B cell (primary cell): ENCODE data around the gene OS9. TPM values are rescaled to one million over a fixed set of nuclear protein-coding genes. Genes with fewer than 3 reads are reported as not detected.

Source experiments
- ATAC-seq: fragments of 200-7000 bp; cut with Tn5 transposase; one replicate; pipeline ENCODE4 v1.10.0; 2021; ENCODE audit warnings: low read depth, mild to moderate bottlenecking, moderate number of reproducible peaks, moderate library complexity
- CTCF ChIA-PET: fragments of 350-600 bp; sonication (Branson Sonifier 250); formaldehyde crosslinking; loops from one replicate; lab custom pipeline; 2021; ENCODE audit warnings: antibody characterized with exemption, inconsistent platforms; lab: Charles Lee
- POLR2A ChIA-PET: fragments of 350-600 bp; sonication (Branson Sonifier 250); formaldehyde crosslinking; loops from one replicate; lab custom pipeline; 2021; ENCODE audit warnings: antibody characterized with exemption; lab: Charles Lee
- DNase-seq: peaks from one replicate; pipeline ENCODE4 v3.0.0; 2013
- H2AFZ ChIP-seq: 2 replicates; pipeline ENCODE4 v1.6.1; 2012; ENCODE audit warnings: mild to moderate bottlenecking, low read depth, low read length; ENCODE audit not compliant: insufficient read depth, poor library complexity, severe bottlenecking
- H3K27ac ChIP-seq, 2 donors: 1 replicate in 1 of 2; 2 replicates in 1 of 2; pipeline ENCODE4 v1.5.1; 2012 to 2013; ENCODE audit warnings: low read length in 2 of 2, mild to moderate bottlenecking in 2 of 2, moderate library complexity in 1 of 2
- H3K27me3 ChIP-seq, 4 experiments: fragments of 200-600 bp in 1 of 4; sonication (generic) in 1 of 4; replicated peaks in 1 of 4; 1 replicate in 2 of 4; 2 replicates in 2 of 4; pipeline versions ENCODE4 v1.6.1 to v1.7.0; 2013 to 2016; ENCODE audit warnings: low read length in 3 of 4, mild to moderate bottlenecking in 2 of 4, mixed read lengths in 1 of 4, moderate library complexity in 1 of 4; ENCODE audit not compliant: insufficient read depth in 4 of 4, control insufficient read depth in 3 of 4; ENCODE audit errors: control extremely low read depth in 1 of 4
- H3K36me3 ChIP-seq, 2 experiments: replicated peaks in 1 of 2; 1 replicate in 1 of 2; 2 replicates in 1 of 2; pipeline versions ENCODE4 v1.6.1 to v1.7.1; 2013; ENCODE audit warnings: low read length in 1 of 2; ENCODE audit not compliant: insufficient read depth in 2 of 2, control insufficient read depth in 1 of 2; ENCODE audit errors: control extremely low read depth in 1 of 2, extremely low read depth in 1 of 2
- H3K4me1 ChIP-seq, 2 donors: fragments of 200-600 bp in 1 of 2; sonication (generic) in 1 of 2; 1 replicate in 1 of 2; 2 replicates in 1 of 2; pipeline versions ENCODE4 v1.5.1 to v1.6.1; 2013 to 2017; ENCODE audit warnings: low read length in 2 of 2; ENCODE audit not compliant: control insufficient read depth in 2 of 2, insufficient read depth in 2 of 2
- H3K4me2 ChIP-seq: replicated peaks from 2 replicates; pipeline ENCODE3; 2012; ENCODE audit warnings: mild to moderate bottlenecking, low read depth, low read length; ENCODE audit not compliant: poor library complexity, severe bottlenecking
- H3K4me3 ChIP-seq, 5 experiments: fragments of 200-600 bp in 1 of 5; sonication (generic) in 1 of 5; 1 replicate in 3 of 5; 2 replicates in 2 of 5; pipeline versions ENCODE4 v1.5.1 to v1.7.0; 2011 to 2016; ENCODE audit warnings: low read length in 4 of 5, mild to moderate bottlenecking in 4 of 5, low read depth in 2 of 5, control low read depth in 1 of 5, moderate library complexity in 1 of 5; ENCODE audit not compliant: insufficient read depth in 1 of 5; ENCODE audit errors: control extremely low read depth in 1 of 5, extremely low read depth in 1 of 5
- H3K79me2 ChIP-seq: fragments of 200-600 bp; sonication (generic); one replicate; pipeline ENCODE4 v1.6.0; 2016; ENCODE audit warnings: low read length; ENCODE audit not compliant: control insufficient read depth, insufficient read depth
- H3K9ac ChIP-seq: fragments of 200-600 bp; sonication (generic); 2 replicates; pipeline ENCODE4 v1.6.1; 2017; ENCODE audit warnings: mild to moderate bottlenecking, low read length, moderate library complexity
- H3K9me3 ChIP-seq, 3 donors: one replicate each; pipeline versions ENCODE4 v1.6.1 to v1.7.1; 2013; ENCODE audit warnings: low read length in 2 of 3; ENCODE audit not compliant: control insufficient read depth in 2 of 3, insufficient read depth in 1 of 3; ENCODE audit errors: control extremely low read depth in 1 of 3
- H4K20me1 ChIP-seq: 2 replicates; pipeline ENCODE4 v1.6.0; 2012; ENCODE audit warnings: mild to moderate bottlenecking, low read length; ENCODE audit not compliant: insufficient read depth, control insufficient read depth, poor library complexity, severe bottlenecking
- H3K27ac Mint-ChIP-seq: one replicate; pipeline ENCODE4 v1.8.0; 2021; ENCODE audit warnings: mixed read lengths
- H3K27me3 Mint-ChIP-seq: one replicate; pipeline ENCODE4 v1.8.0; 2021; ENCODE audit warnings: mixed read lengths
- H3K4me1 Mint-ChIP-seq: one replicate; pipeline ENCODE4 v1.8.0; 2021; ENCODE audit warnings: mixed read lengths
- H3K4me3 Mint-ChIP-seq: one replicate; pipeline ENCODE4 v1.8.0; 2021; ENCODE audit warnings: mixed read lengths
- H3K9me3 Mint-ChIP-seq: one replicate; pipeline ENCODE4 v1.8.0; 2022; ENCODE audit warnings: mixed read lengths; ENCODE audit not compliant: insufficient read depth
- CTCF ChIP-seq: fragments of 200-600 bp; IDR thresholded peaks from one replicate; pipeline ENCODE4 v1.8.0; 2022; ENCODE audit warnings: antibody characterized with exemption, mild to moderate bottlenecking
- EZH2 ChIP-seq: IDR thresholded peaks from 2 replicates; pipeline ENCODE4 v1.6.1; 2012; ENCODE audit warnings: borderline replicate concordance, low read depth, mild to moderate bottlenecking, moderate library complexity, low read length; ENCODE audit not compliant: insufficient read depth, poor library complexity, severe bottlenecking
- WGBS: methylation state at CpG from one replicate; pipeline ENCODE4 v1.1.5; 2013; ENCODE audit warnings: missing lambda C conversion rate; ENCODE audit not compliant: insufficient coverage; 5-methylcytosine and 5-hydroxymethylcytosine counted together
- intact Hi-C: fragments of 100-400 bp; cut with micrococcal nuclease; formaldehyde crosslinking; loops from one replicate; pipeline ENCODE4 v1.10.0; 2022
- polyA plus RNA-seq: library from polyadenylated mRNA; depleted of rRNA; stranded (reverse); fragments of >200 nt; gene quantifications from 2 replicates; pipeline ENCODE4 v1.2.3, GENCODE V29; 2012
- total RNA-seq, 2 donors: library from RNA; stranded (reverse); fragments of 120-200 nt in 1 of 2; gene quantifications; 1 replicate in 1 of 2; 2 replicates in 1 of 2; pipeline versions ENCODE4 v1.2.3 to v1.2.4, GENCODE V29; 2013 to 2022

Gene OS9
- total and polyA plus RNA-seq, 2 donors (not counting 1 experiment from before 2014, with no cell fraction given): 182 to 234 TPM

- Mint-ChIP-seq H3K4me1 (peaks cover 50% of the 10 kb centered on the region), H3K27ac (peak overlapping the region; percentile 67), H3K9me3 (no peaks in the 10 kb centered on the region), H3K27me3 (no peaks in the 10 kb centered on the region), H3K4me3 (no peak overlapping the region)
- Histone ChIP-seq H3K79me2 (peaks cover 47% of the 10 kb centered on the region), H2AFZ (no peak overlapping the region), H3K4me2 (no peak overlapping the region), H3K27ac (no peak overlapping the region), H3K4me1 (peaks cover 32 to 49% of the 10 kb centered on the region in 2 donors), H3K27me3 (no peaks in the 10 kb centered on the region), H4K20me1 (peaks cover 63% of the 10 kb centered on the region), H3K9me3 (no peaks in the 10 kb centered on the region), H3K36me3 (peaks cover 1 to 41% of the 10 kb centered on the region in 2 experiments), H3K4me3 (no peak overlapping the region), H3K9ac (no peak overlapping the region)
- TF ChIP-seq CTCF (no peak), EZH2 (no peak)
- ChIA-PET POLR2A (no interaction called here), CTCF (interaction anchor here (2.3 kb wide), 1 partner anchor 9 kb away, joined by 37 read pairs; the partner anchor contains the start of gene CYP27B1)
- intact Hi-C loops: loop anchor here (5.0 to 10.0 kb wide), 5 partner anchors 75 to 673 kb away; partner anchors contain the start of genes CTDSP2, GLI1, INHBE and MARS1
- ATAC-seq: no peak
- no peak for DNase-seq
- 100% methylated on average over 3 of the region's 4 CpGs for WGBS
Measured at GRCh38 chr12:57757771-57758170, 63.8 kb downstream of the OS9 start.

GRCh38 chr12:57758552-57759359 is 64.8 kb downstream of the OS9 start:
- no peak for DNase-seq
- no peak for TF ChIP-seq EZH2
- no peak for TF ChIP-seq CTCF
- peaks cover 52% of the 10 kb centered on the region for H3K79me2 ChIP-seq
- peaks cover 1 to 41% of the 10 kb centered on the region in 2 experiments for H3K36me3 ChIP-seq
- peaks cover 23 to 41% of the 10 kb centered on the region in 2 donors for H3K4me1 ChIP-seq
- no peak overlapping the region for H3K27ac ChIP-seq
- no peaks in the 10 kb centered on the region for H3K9me3 Mint-ChIP-seq
- no peak overlapping the region for H3K27ac Mint-ChIP-seq
- H2AFZ ChIP-seq: no peak overlapping the region
- no peak overlapping the region for H3K4me3 ChIP-seq
- ChIA-PET CTCF (interaction anchor here (0.9 to 2.1 kb wide), 7 partner anchors 9 to 146 kb away, joined by 3 to 9 read pairs (median 5); no protein-coding TSS in a partner anchor), POLR2A (interaction anchor here (1.6 kb wide), 1 partner anchor 13 kb away, joined by 5 read pairs; the partner anchor contains the start of genes EEF1AKMT3 and METTL1)
- peaks cover 71% of the 10 kb centered on the region for H4K20me1 ChIP-seq
- ATAC-seq: no peak
- no peak overlapping the region for H3K9ac ChIP-seq
- H3K4me3 Mint-ChIP-seq: peak overlapping the region; percentile 1
- H3K27me3 ChIP-seq: no peaks in the 10 kb centered on the region
- no peaks in the 10 kb centered on the region for H3K9me3 ChIP-seq
- peaks cover 5% of the 10 kb centered on the region for H3K27me3 Mint-ChIP-seq
- no peak overlapping the region for H3K4me2 ChIP-seq
- 97% methylated on average over 22 of the region's 25 CpGs for WGBS
- intact Hi-C loops: loop anchor here (5.0 to 10.0 kb wide), 5 partner anchors 74 to 674 kb away; partner anchors contain the start of genes CTDSP2, GLI1, INHBE and MARS1
- peaks cover 43% of the 10 kb centered on the region for H3K4me1 Mint-ChIP-seq
